OCI-LY1 (cell line): Measurements from ENCODE around the gene ADAM17.

Experiments used
- EZH2 ChIP-seq: fragments of 200-600 bp; sonication (generic), shearing (Covaris generic); IDR thresholded peaks from 2 replicates; pipeline ENCODE4 v1.8.0; 2017; ENCODE audit warnings: borderline replicate concordance, mixed run types, mild to moderate bottlenecking, antibody characterized with exemption, low read length, moderate library complexity, mixed read lengths
- TF ChIP-seq, protein P1 (sequence below): fragments of 200-600 bp; sonication (generic), shearing (Covaris generic); IDR thresholded peaks from 2 replicates; pipeline ENCODE4 v1.5.1; 2017; ENCODE audit warnings: mild to moderate bottlenecking, antibody characterized with exemption, low read length, moderate library complexity, mixed read lengths

DNA sequence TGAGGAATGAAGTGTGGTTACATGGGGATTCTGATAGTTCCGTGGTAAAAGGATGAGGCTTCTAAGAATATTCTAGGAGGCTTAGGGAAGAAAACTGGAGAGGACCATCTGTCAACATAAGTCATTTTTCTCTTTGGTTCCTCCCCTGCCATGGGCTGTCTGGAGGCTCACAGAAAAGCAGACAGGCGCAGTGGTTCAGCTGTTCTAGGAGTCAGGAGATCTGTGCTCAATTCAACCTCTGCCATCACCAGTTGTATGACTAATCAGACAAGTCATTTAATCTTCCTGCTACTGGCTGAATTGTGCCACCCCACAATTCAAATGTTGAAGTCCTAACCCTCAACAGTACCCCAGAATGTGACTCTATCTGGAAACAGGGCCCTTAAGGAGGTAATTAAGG, 36.4 kb downstream of the ADAM17 start:
- TF ChIP-seq, protein P1, sequence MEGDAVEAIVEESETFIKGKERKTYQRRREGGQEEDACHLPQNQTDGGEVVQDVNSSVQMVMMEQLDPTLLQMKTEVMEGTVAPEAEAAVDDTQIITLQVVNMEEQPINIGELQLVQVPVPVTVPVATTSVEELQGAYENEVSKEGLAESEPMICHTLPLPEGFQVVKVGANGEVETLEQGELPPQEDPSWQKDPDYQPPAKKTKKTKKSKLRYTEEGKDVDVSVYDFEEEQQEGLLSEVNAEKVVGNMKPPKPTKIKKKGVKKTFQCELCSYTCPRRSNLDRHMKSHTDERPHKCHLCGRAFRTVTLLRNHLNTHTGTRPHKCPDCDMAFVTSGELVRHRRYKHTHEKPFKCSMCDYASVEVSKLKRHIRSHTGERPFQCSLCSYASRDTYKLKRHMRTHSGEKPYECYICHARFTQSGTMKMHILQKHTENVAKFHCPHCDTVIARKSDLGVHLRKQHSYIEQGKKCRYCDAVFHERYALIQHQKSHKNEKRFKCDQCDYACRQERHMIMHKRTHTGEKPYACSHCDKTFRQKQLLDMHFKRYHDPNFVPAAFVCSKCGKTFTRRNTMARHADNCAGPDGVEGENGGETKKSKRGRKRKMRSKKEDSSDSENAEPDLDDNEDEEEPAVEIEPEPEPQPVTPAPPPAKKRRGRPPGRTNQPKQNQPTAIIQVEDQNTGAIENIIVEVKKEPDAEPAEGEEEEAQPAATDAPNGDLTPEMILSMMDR = no peak
- TF ChIP-seq EZH2 = no peak
